Measurements from ENCODE around the gene MTA1.

DNA sequence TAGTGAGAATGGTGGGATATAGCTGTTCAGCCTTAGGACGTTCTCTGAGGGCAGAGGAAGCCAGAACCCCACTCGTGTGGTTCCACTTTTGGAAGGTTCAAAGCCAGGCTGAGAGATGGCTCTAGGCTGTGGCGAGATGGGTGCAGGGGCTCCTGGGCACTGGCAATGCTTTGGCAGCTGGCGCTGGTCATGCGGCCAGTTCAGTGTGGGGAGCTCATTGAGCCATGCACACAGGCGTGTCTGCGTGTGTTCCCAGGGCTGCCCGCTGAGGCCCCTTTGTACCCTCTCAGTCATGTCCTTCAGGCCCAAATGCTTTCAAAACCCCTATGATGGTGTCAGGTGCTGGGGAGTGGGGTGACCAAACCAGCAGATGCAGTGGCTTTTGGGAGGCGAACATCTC, 19.6 kb upstream of the MTA1 start:
- TF ChIP-seq, protein P1, sequence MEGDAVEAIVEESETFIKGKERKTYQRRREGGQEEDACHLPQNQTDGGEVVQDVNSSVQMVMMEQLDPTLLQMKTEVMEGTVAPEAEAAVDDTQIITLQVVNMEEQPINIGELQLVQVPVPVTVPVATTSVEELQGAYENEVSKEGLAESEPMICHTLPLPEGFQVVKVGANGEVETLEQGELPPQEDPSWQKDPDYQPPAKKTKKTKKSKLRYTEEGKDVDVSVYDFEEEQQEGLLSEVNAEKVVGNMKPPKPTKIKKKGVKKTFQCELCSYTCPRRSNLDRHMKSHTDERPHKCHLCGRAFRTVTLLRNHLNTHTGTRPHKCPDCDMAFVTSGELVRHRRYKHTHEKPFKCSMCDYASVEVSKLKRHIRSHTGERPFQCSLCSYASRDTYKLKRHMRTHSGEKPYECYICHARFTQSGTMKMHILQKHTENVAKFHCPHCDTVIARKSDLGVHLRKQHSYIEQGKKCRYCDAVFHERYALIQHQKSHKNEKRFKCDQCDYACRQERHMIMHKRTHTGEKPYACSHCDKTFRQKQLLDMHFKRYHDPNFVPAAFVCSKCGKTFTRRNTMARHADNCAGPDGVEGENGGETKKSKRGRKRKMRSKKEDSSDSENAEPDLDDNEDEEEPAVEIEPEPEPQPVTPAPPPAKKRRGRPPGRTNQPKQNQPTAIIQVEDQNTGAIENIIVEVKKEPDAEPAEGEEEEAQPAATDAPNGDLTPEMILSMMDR (conservative IDR thresholded peaks at IDR 0.05; ENCODE audit: low read depth, low read length), result no peak
- TF ChIP-seq EZH2 (IDR thresholded peaks at IDR 0.05; ENCODE audit: borderline replicate concordance, low read depth, low read length, poor library complexity, severe bottlenecking), result no peak
